Measurements from ENCODE around the gene GOPC. TPM values are rescaled to one million over a fixed set of nuclear protein-coding genes. Genes with fewer than 3 reads are reported as not detected.

Gene GOPC
- total and polyA plus RNA-seq, 2 of the 13 experiments (the other 11 are each of a cell fraction or from before 2014, with no cell fraction given): 20.9 to 41.5 TPM

- H3K9me3 ChIP-seq (ENCODE audit: low read length): no peaks in the 10 kb centered on the region
- no peaks in the 10 kb centered on the region for H4K20me1 ChIP-seq (ENCODE audit: insufficient read depth, low read length)
- in situ Hi-C loops (cut with HindIII; ENCODE audit: extremely low pct_ligation_motif_present, low pct_unique_long_range_greater_than_20kb): loop anchor here (25.0 kb wide), 1 partner anchor 654 kb away; no protein-coding TSS in a partner anchor
- BruUV-seq (replicated peaks): no TSS peak
- no peak for DNase-seq (ENCODE audit: low spot score)
- H2AFZ ChIP-seq (ENCODE audit: low read length): no peak overlapping the region
- 79% methylated on average over 14 of the region's 14 CpGs for WGBS (ENCODE audit: low lambda C conversion rate)
- no peak overlapping the region for H3K4me3 ChIP-seq (replicated peaks in 1 of 3; ENCODE audit: insufficient read depth in 1 of 3, low read depth in 2 of 3, low read length in 3 of 3)
- H3K27ac ChIP-seq (ENCODE audit: extremely low read length, insufficient read depth, low read length): no peak overlapping the region
- no peak overlapping the region for H3K9ac ChIP-seq (ENCODE audit: insufficient read depth, low read depth, low read length)
- no peaks in the 10 kb centered on the region for H3K36me3 ChIP-seq (replicated peaks in 1 of 2; ENCODE audit: control insufficient read depth in 1 of 2, insufficient read depth in 2 of 2, low read length in 2 of 2)
- H3K27me3 ChIP-seq (ENCODE audit: control insufficient read depth in 1 of 2, insufficient read depth in 2 of 2, low read length in 2 of 2): no peaks in the 10 kb centered on the region
- ATAC-seq: no peak
- no peaks in the 10 kb centered on the region for H3K79me2 ChIP-seq (ENCODE audit: insufficient read depth, low read length)
- FAIRE-seq: no peak
- CTCF ChIA-PET (ENCODE audit: low intra/inter-chr PET ratio, low total read pairs): no interaction called here
- H3K4me1 ChIP-seq (ENCODE audit: insufficient read depth, low read length): no peaks in the 10 kb centered on the region
- intact Hi-C loops (cut with micrococcal nuclease; ENCODE audit: unreplicated experiment): no loop called here
- no peak overlapping the region for H3K4me2 ChIP-seq (ENCODE audit: low read depth, low read length)
- POLR2A ChIA-PET: no interaction called here
- TF ChIP-seq ZNF572 (CRISPR knock-in tag; IDR thresholded peaks at IDR 0.05): no peak
- TF ChIP-seq THAP8 (CRISPR knock-in tag; IDR thresholded peaks at IDR 0.05; ENCODE audit: borderline replicate concordance): no peak
- no peak for TF ChIP-seq ZNF224 (CRISPR knock-in tag; IDR thresholded peaks at IDR 0.05)
- TF ChIP-seq ZNF597 (CRISPR knock-in tag; IDR thresholded peaks at IDR 0.05): no peak
- no peak for TF ChIP-seq SMC3 (IDR thresholded peaks at IDR 0.05; ENCODE audit: low read length)
- TF ChIP-seq ZNF414 (CRISPR knock-in tag; IDR thresholded peaks at IDR 0.05): no peak
- TF ChIP-seq SATB2 (CRISPR knock-in tag; IDR thresholded peaks at IDR 0.05): no peak
- TF ChIP-seq ZNF207 (IDR thresholded peaks at IDR 0.05; ENCODE audit: borderline replicate concordance): no peak
- no peak for TF ChIP-seq RXRB (CRISPR knock-in tag; IDR thresholded peaks at IDR 0.05; ENCODE audit: borderline replicate concordance)
- TF ChIP-seq ZNF20 (CRISPR knock-in tag; IDR thresholded peaks at IDR 0.05): no peak
- TF ChIP-seq ZSCAN22 (CRISPR knock-in tag; IDR thresholded peaks at IDR 0.05): no peak
- no peak for TF ChIP-seq ZNF337 (CRISPR knock-in tag; IDR thresholded peaks at IDR 0.05; ENCODE audit: borderline replicate concordance, low read depth)
- no peak for TF ChIP-seq ZBTB37 (CRISPR knock-in tag; IDR thresholded peaks at IDR 0.05)
- no peak for TF ChIP-seq KMT2B (CRISPR knock-in tag; IDR thresholded peaks at IDR 0.05)
- no peak for TF ChIP-seq ZNF512B (CRISPR knock-in tag; IDR thresholded peaks at IDR 0.05; ENCODE audit: borderline replicate concordance)
- TF ChIP-seq ZNF276 (CRISPR knock-in tag; IDR thresholded peaks at IDR 0.05; ENCODE audit: low read depth): no peak
Measured at GRCh38 chr6:117615750-117616390, 13.6 kb upstream of the GOPC start.
